ENCODE results near the gene FRMD5. TPM values are rescaled to one million over a fixed set of nuclear protein-coding genes. Genes with fewer than 3 reads are reported as not detected.

FRMD5 gene
- total RNA-seq, 1 experiment from 2014 or later = 27.2 TPM

DNA sequence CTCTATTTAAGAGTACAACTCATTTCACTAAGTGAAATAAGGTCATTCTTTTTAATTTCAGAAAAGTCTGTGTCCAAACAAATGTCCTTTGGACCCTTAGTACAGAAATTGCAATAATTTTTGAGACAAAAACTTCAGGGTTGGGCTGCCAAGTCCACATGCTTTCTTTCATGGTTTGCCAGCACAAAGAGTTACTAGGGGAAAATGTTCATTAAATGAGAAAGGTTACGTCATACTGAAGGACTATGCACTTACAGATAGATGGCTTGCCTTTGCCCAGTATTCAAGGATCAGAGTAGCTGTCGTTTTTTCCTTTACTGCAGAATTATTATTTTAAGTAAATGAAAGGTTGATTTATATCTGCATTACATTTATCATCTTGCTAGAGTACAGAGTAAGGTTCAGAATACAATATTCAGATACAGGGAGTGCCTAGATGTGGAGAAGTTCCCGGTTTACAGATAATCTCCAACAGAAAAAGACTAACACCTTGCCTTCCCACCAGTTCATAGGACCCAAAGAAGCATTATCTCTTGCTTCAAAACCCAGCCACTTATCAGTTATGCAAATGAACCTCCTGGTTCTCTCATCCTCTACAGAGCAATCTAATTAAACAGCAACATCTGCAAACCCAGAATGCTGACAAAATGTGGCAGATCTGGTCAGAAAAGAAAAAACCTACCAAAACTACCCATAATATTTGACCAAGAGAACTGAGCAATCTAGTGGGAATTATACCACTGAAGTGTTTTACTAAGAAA lies 179.3 kb downstream of the FRMD5 start:
- DNase-seq (ENCODE audit: low read depth, low spot score) = no peak
- no peak for ATAC-seq
- Histone ChIP-seq H4K20me1 (ENCODE audit: insufficient read depth) (0 out of 2 replicates have a peak, but pooled peaks cover 6% of the 10 kb centered on the region), H3K36me3 (ENCODE audit: control insufficient read depth in 1 of 2, insufficient read depth in 2 of 2, low read length in 2 of 2) (no peaks in the 10 kb centered on the region), H3K9me3 (ENCODE audit: control insufficient read depth in 1 of 2, insufficient read depth in 1 of 2, low read depth in 1 of 2, low read length in 2 of 2) (no peaks in the 10 kb centered on the region), H3K4me2 (ENCODE audit: low read length) (no peak overlapping the region), H3K4me1 (ENCODE audit: control insufficient read depth in 1 of 2, insufficient read depth in 2 of 2, low read length in 2 of 2) (peaks cover 0 to 1% of the 10 kb centered on the region in 2 experiments; a peak in 2 of 4 replicates), H3K27me3 (ENCODE audit: insufficient read depth, low read length) (no peaks in the 10 kb centered on the region), H2AFZ (ENCODE audit: low read depth, low read length, poor library complexity, severe bottlenecking) (no peak overlapping the region), H3K4me3 (replicated peaks in 1 of 2; ENCODE audit: low read depth in 1 of 2, low read length in 2 of 2) (no peak overlapping the region), H3K27ac (ENCODE audit: low read depth, low read length) (no peak overlapping the region), H3K9ac (ENCODE audit: low read length) (no peak overlapping the region), H3K9me2 (ENCODE audit: insufficient read depth) (no peaks in the 10 kb centered on the region), H3K79me2 (ENCODE audit: insufficient read depth, low read length) (peaks cover 37% of the 10 kb centered on the region)
- POLR2A ChIA-PET = no interaction called here
- CTCF ChIA-PET = no interaction called here
- RAD21 ChIA-PET (ENCODE audit: low non-redundant PET in 1 of 2, low total read pairs in 2 of 2, uncharacterized antibody in 2 of 2, unreplicated experiment in 2 of 2) = no interaction called here
- intact Hi-C loops (cut with micrococcal nuclease) = no loop called here
- TF ChIP-seq, protein P1, sequence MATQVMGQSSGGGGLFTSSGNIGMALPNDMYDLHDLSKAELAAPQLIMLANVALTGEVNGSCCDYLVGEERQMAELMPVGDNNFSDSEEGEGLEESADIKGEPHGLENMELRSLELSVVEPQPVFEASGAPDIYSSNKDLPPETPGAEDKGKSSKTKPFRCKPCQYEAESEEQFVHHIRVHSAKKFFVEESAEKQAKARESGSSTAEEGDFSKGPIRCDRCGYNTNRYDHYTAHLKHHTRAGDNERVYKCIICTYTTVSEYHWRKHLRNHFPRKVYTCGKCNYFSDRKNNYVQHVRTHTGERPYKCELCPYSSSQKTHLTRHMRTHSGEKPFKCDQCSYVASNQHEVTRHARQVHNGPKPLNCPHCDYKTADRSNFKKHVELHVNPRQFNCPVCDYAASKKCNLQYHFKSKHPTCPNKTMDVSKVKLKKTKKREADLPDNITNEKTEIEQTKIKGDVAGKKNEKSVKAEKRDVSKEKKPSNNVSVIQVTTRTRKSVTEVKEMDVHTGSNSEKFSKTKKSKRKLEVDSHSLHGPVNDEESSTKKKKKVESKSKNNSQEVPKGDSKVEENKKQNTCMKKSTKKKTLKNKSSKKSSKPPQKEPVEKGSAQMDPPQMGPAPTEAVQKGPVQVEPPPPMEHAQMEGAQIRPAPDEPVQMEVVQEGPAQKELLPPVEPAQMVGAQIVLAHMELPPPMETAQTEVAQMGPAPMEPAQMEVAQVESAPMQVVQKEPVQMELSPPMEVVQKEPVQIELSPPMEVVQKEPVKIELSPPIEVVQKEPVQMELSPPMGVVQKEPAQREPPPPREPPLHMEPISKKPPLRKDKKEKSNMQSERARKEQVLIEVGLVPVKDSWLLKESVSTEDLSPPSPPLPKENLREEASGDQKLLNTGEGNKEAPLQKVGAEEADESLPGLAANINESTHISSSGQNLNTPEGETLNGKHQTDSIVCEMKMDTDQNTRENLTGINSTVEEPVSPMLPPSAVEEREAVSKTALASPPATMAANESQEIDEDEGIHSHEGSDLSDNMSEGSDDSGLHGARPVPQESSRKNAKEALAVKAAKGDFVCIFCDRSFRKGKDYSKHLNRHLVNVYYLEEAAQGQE (IDR thresholded peaks at IDR 0.05; ENCODE audit: low read depth) = no peak
- TF ChIP-seq TCF7L2 (IDR thresholded peaks at IDR 0.05; ENCODE audit: borderline replicate concordance, extremely low read depth, insufficient read depth, insufficient read length) (no peak), POLR2AphosphoS5 (IDR thresholded peaks at IDR 0.05; ENCODE audit: low read depth, low read length) (no peak), RAD21 (IDR thresholded peaks at IDR 0.05; ENCODE audit: low read depth) (no peak), EZH2phosphoT487 (IDR thresholded peaks at IDR 0.05; ENCODE audit: borderline replicate concordance) (no peak), SP1 (IDR thresholded peaks at IDR 0.05; ENCODE audit: low read depth) (no peak), SIN3A (IDR thresholded peaks at IDR 0.05; ENCODE audit: low read depth) (no peak), YY1 (IDR thresholded peaks at IDR 0.05; ENCODE audit: extremely low read depth, insufficient replicate concordance, low read depth, low read length) (no peak), POLR2A (IDR thresholded peaks at IDR 0.05; ENCODE audit: borderline replicate concordance, extremely low read depth, insufficient read depth, insufficient read length) (no peak), JUND (IDR thresholded peaks at IDR 0.05) (no peak), SRF (IDR thresholded peaks at IDR 0.05; ENCODE audit: low read depth) (no peak), CBX3 (IDR thresholded peaks at IDR 0.05; ENCODE audit: low read depth) (no peak)
- TF ChIP-seq, protein P2, sequence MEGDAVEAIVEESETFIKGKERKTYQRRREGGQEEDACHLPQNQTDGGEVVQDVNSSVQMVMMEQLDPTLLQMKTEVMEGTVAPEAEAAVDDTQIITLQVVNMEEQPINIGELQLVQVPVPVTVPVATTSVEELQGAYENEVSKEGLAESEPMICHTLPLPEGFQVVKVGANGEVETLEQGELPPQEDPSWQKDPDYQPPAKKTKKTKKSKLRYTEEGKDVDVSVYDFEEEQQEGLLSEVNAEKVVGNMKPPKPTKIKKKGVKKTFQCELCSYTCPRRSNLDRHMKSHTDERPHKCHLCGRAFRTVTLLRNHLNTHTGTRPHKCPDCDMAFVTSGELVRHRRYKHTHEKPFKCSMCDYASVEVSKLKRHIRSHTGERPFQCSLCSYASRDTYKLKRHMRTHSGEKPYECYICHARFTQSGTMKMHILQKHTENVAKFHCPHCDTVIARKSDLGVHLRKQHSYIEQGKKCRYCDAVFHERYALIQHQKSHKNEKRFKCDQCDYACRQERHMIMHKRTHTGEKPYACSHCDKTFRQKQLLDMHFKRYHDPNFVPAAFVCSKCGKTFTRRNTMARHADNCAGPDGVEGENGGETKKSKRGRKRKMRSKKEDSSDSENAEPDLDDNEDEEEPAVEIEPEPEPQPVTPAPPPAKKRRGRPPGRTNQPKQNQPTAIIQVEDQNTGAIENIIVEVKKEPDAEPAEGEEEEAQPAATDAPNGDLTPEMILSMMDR (IDR thresholded peaks at IDR 0.05 in 2 of 3, conservative IDR thresholded peaks at IDR 0.05 in 1 of 3; ENCODE audit: borderline replicate concordance in 1 of 3, insufficient read depth in 1 of 3, low read depth in 2 of 3, low read length in 2 of 3) = no peak
- TF ChIP-seq, protein P3, sequence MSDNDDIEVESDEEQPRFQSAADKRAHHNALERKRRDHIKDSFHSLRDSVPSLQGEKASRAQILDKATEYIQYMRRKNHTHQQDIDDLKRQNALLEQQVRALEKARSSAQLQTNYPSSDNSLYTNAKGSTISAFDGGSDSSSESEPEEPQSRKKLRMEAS (IDR thresholded peaks at IDR 0.05) = no peak
- TF ChIP-seq, protein P4, sequence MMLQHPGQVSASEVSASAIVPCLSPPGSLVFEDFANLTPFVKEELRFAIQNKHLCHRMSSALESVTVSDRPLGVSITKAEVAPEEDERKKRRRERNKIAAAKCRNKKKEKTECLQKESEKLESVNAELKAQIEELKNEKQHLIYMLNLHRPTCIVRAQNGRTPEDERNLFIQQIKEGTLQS (IDR thresholded peaks at IDR 0.05) = no peak
- BruUV-seq (replicated peaks) = no TSS peak
